WTC11 (cell line): Measurements from ENCODE around the gene SLC17A5.

Experiments
- ATF2 ChIP-seq: sonication (generic); formaldehyde crosslinking; IDR thresholded peaks from 2 replicates; pipeline ENCODE4 v1.8.1; 2022; ENCODE audit warnings: low read depth, missing genetic modification reagents, borderline replicate concordance
- CTCF ChIP-seq: fragments of 200-600 bp; IDR thresholded peaks from 2 replicates; pipeline ENCODE4 v1.8.0; 2022; ENCODE audit warnings: antibody characterized with exemption
- MAX ChIP-seq: sonication (generic); formaldehyde crosslinking; IDR thresholded peaks from 2 replicates; pipeline ENCODE4 v1.8.0; 2022; ENCODE audit warnings: mild to moderate bottlenecking, missing genetic modification reagents
- MLX ChIP-seq: sonication (generic); formaldehyde crosslinking; IDR thresholded peaks from 2 replicates; pipeline ENCODE4 v1.8.1; 2023; ENCODE audit warnings: mild to moderate bottlenecking, missing genetic modification reagents, moderate library complexity
- USF2 ChIP-seq: sonication (generic); formaldehyde crosslinking; IDR thresholded peaks from 2 replicates; pipeline ENCODE4 v1.8.1; 2023; ENCODE audit warnings: mild to moderate bottlenecking, missing genetic modification reagents, moderate library complexity
- ZNF121 ChIP-seq: sonication (generic); formaldehyde crosslinking; IDR thresholded peaks from 2 replicates; pipeline ENCODE4 v1.8.0; 2023; ENCODE audit warnings: missing genetic modification reagents
- ZNF317 ChIP-seq: sonication (generic); formaldehyde crosslinking; IDR thresholded peaks from 2 replicates; pipeline ENCODE4 v1.8.1; 2023; ENCODE audit warnings: low read depth, mild to moderate bottlenecking, moderate library complexity, missing genetic modification reagents, borderline replicate concordance

- TF ChIP-seq CTCF (no peak), MLX (CRISPR knock-in tag) (no peak), ZNF317 (CRISPR knock-in tag) (no peak), USF2 (CRISPR knock-in tag) (no peak), ATF2 (no peak), MAX (CRISPR knock-in tag) (no peak), ZNF121 (no peak)
Measured at GRCh38 chr6:73630401-73630800, 23.4 kb downstream of the SLC17A5 start.
